WTC11 (cell line): ENCODE results near the gene WSCD1. TPM values are rescaled to one million over a fixed set of nuclear protein-coding genes. Genes with fewer than 3 reads are reported as not detected.

Experiments
- ATAC-seq: fragments of 200-7000 bp; cut with Tn5 transposase; 2 replicates; pipeline ENCODE4 v1.10.0; 2021; ENCODE audit warnings: mild to moderate bottlenecking, moderate library complexity
- CTCF ChIA-PET: fragments of 300-600 bp; sonication (Branson Sonifier 250); formaldehyde crosslinking; loops from one replicate; lab custom pipeline; 2021; ENCODE audit warnings: antibody characterized with exemption; lab: Charles Lee
- POLR2A ChIA-PET: fragments of 350-600 bp; sonication (Branson Sonifier 250); formaldehyde crosslinking; loops from one replicate; lab custom pipeline; 2021; ENCODE audit warnings: antibody characterized with exemption; lab: Charles Lee
- DNase-seq: peaks from one replicate; pipeline ENCODE4 v3.0.0; 2021; ENCODE audit warnings: low spot score
- H3K27ac Mint-ChIP-seq: 2 replicates; pipeline ENCODE4 v1.8.0; 2021; ENCODE audit warnings: mixed read lengths
- H3K27me3 Mint-ChIP-seq: 2 replicates; pipeline ENCODE4 v1.8.0; 2021; ENCODE audit warnings: low read depth, mild to moderate bottlenecking, moderate library complexity, mixed read lengths
- H3K36me3 Mint-ChIP-seq: 2 replicates; pipeline ENCODE4 v1.8.0; 2021; ENCODE audit warnings: mixed read lengths
- H3K4me1 Mint-ChIP-seq: 2 replicates; pipeline ENCODE4 v1.8.0; 2022; ENCODE audit warnings: mixed read lengths
- H3K4me3 Mint-ChIP-seq: 2 replicates; pipeline ENCODE4 v1.8.0; 2021; ENCODE audit warnings: mild to moderate bottlenecking, moderate library complexity, mixed read lengths
- H3K9me3 Mint-ChIP-seq: 2 replicates; pipeline ENCODE4 v1.8.0; 2021; ENCODE audit warnings: mixed read lengths
- ATF6 ChIP-seq: sonication (generic); formaldehyde crosslinking; IDR thresholded peaks from 2 replicates; pipeline ENCODE4 v1.8.1; 2023; ENCODE audit warnings: mild to moderate bottlenecking, missing genetic modification reagents
- CBFB ChIP-seq: sonication (generic); formaldehyde crosslinking; IDR thresholded peaks from 2 replicates; pipeline ENCODE4 v1.8.1; 2022; ENCODE audit warnings: mild to moderate bottlenecking, low read depth, missing genetic modification reagents
- KAT7 ChIP-seq: sonication (generic); formaldehyde crosslinking; IDR thresholded peaks from 2 replicates; pipeline ENCODE4 v1.8.1; 2023; ENCODE audit warnings: missing genetic modification reagents, mild to moderate bottlenecking, borderline replicate concordance
- PRDM15 ChIP-seq: sonication (generic); formaldehyde crosslinking; IDR thresholded peaks from 2 replicates; pipeline ENCODE4 v1.8.0; 2022; ENCODE audit warnings: missing genetic modification reagents
- TEAD1 ChIP-seq: sonication (generic); formaldehyde crosslinking; IDR thresholded peaks from 2 replicates; pipeline ENCODE4 v1.8.0; 2022; ENCODE audit warnings: mild to moderate bottlenecking, missing genetic modification reagents
- TEAD4 ChIP-seq: sonication (generic); formaldehyde crosslinking; IDR thresholded peaks from 2 replicates; pipeline ENCODE4 v1.8.0; 2022; ENCODE audit warnings: mild to moderate bottlenecking, missing genetic modification reagents
- USF1 ChIP-seq: sonication (generic); formaldehyde crosslinking; IDR thresholded peaks from 2 replicates; pipeline ENCODE4 v1.8.0; 2022; ENCODE audit warnings: mild to moderate bottlenecking, missing genetic modification reagents
- ZBTB43 ChIP-seq: sonication (generic); formaldehyde crosslinking; IDR thresholded peaks from 2 replicates; pipeline ENCODE4 v1.8.1; 2023; ENCODE audit warnings: mild to moderate bottlenecking, missing genetic modification reagents
- ZNF263 ChIP-seq: sonication (generic); formaldehyde crosslinking; IDR thresholded peaks from 2 replicates; pipeline ENCODE4 v1.8.1; 2022; ENCODE audit warnings: low read depth, mild to moderate bottlenecking, moderate library complexity, missing genetic modification reagents
- ZSCAN18 ChIP-seq: fragments of 250-450 bp; sonication (Bioruptor Pico); IDR thresholded peaks from 2 replicates; pipeline ENCODE4 v2.1.2; 2022; ENCODE audit warnings: mild to moderate bottlenecking, moderate library complexity
- total RNA-seq: library from RNA; stranded (reverse); gene quantifications from 3 replicates; pipeline ENCODE4 v1.2.3, GENCODE V29; 2021
- TF ChIP-seq, protein P1 (sequence below): fragments of 250-450 bp; sonication (Bioruptor Pico); IDR thresholded peaks from 2 replicates; pipeline ENCODE4 v1.9.0; 2021; ENCODE audit warnings: mild to moderate bottlenecking, borderline replicate concordance
- TF ChIP-seq, protein P2 (sequence below): sonication (generic); formaldehyde crosslinking; IDR thresholded peaks from 2 replicates; pipeline ENCODE4 v1.8.1; 2023; ENCODE audit warnings: mild to moderate bottlenecking, missing genetic modification reagents, borderline replicate concordance
- TF ChIP-seq, protein P3 (sequence below): sonication (generic); formaldehyde crosslinking; conservative IDR thresholded peaks from 2 replicates; pipeline ENCODE4 v1.8.1; 2022; ENCODE audit warnings: mild to moderate bottlenecking, missing genetic modification reagents
- TF ChIP-seq, protein P4 (sequence below): fragments of 250-450 bp; sonication (Bioruptor Pico); IDR thresholded peaks from 2 replicates; pipeline ENCODE4 v1.9.0; 2021; ENCODE audit warnings: moderate library complexity, mild to moderate bottlenecking, inconsistent platforms, borderline replicate concordance

Gene WSCD1
- total RNA-seq, 1 experiment from 2014 or later, result 57.5 TPM

GRCh38 chr17:6105649-6106007 lies 35.4 kb downstream of the WSCD1 start (continued):
- TF ChIP-seq, protein P1, sequence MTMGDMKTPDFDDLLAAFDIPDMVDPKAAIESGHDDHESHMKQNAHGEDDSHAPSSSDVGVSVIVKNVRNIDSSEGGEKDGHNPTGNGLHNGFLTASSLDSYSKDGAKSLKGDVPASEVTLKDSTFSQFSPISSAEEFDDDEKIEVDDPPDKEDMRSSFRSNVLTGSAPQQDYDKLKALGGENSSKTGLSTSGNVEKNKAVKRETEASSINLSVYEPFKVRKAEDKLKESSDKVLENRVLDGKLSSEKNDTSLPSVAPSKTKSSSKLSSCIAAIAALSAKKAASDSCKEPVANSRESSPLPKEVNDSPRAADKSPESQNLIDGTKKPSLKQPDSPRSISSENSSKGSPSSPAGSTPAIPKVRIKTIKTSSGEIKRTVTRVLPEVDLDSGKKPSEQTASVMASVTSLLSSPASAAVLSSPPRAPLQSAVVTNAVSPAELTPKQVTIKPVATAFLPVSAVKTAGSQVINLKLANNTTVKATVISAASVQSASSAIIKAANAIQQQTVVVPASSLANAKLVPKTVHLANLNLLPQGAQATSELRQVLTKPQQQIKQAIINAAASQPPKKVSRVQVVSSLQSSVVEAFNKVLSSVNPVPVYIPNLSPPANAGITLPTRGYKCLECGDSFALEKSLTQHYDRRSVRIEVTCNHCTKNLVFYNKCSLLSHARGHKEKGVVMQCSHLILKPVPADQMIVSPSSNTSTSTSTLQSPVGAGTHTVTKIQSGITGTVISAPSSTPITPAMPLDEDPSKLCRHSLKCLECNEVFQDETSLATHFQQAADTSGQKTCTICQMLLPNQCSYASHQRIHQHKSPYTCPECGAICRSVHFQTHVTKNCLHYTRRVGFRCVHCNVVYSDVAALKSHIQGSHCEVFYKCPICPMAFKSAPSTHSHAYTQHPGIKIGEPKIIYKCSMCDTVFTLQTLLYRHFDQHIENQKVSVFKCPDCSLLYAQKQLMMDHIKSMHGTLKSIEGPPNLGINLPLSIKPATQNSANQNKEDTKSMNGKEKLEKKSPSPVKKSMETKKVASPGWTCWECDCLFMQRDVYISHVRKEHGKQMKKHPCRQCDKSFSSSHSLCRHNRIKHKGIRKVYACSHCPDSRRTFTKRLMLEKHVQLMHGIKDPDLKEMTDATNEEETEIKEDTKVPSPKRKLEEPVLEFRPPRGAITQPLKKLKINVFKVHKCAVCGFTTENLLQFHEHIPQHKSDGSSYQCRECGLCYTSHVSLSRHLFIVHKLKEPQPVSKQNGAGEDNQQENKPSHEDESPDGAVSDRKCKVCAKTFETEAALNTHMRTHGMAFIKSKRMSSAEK (CRISPR knock-in tag), result no peak
- TF ChIP-seq, protein P2, sequence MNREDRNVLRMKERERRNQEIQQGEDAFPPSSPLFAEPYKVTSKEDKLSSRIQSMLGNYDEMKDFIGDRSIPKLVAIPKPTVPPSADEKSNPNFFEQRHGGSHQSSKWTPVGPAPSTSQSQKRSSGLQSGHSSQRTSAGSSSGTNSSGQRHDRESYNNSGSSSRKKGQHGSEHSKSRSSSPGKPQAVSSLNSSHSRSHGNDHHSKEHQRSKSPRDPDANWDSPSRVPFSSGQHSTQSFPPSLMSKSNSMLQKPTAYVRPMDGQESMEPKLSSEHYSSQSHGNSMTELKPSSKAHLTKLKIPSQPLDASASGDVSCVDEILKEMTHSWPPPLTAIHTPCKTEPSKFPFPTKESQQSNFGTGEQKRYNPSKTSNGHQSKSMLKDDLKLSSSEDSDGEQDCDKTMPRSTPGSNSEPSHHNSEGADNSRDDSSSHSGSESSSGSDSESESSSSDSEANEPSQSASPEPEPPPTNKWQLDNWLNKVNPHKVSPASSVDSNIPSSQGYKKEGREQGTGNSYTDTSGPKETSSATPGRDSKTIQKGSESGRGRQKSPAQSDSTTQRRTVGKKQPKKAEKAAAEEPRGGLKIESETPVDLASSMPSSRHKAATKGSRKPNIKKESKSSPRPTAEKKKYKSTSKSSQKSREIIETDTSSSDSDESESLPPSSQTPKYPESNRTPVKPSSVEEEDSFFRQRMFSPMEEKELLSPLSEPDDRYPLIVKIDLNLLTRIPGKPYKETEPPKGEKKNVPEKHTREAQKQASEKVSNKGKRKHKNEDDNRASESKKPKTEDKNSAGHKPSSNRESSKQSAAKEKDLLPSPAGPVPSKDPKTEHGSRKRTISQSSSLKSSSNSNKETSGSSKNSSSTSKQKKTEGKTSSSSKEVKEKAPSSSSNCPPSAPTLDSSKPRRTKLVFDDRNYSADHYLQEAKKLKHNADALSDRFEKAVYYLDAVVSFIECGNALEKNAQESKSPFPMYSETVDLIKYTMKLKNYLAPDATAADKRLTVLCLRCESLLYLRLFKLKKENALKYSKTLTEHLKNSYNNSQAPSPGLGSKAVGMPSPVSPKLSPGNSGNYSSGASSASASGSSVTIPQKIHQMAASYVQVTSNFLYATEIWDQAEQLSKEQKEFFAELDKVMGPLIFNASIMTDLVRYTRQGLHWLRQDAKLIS (CRISPR knock-in tag), result no peak

- Mint-ChIP-seq H3K4me1 (peaks cover 21% of the 10 kb centered on the region), H3K4me3 (no peak overlapping the region), H3K27ac (no peak overlapping the region), H3K36me3 (peaks cover 58% of the 10 kb centered on the region), H3K27me3 (no peaks in the 10 kb centered on the region), H3K9me3 (peaks cover 10% of the 10 kb centered on the region)
- CTCF ChIA-PET, result no interaction called here
- DNase-seq, result no peak
- no peak for ATAC-seq
- POLR2A ChIA-PET, result no interaction called here
- TF ChIP-seq ZNF263 (CRISPR knock-in tag), result no peak
- TF ChIP-seq ATF6 (CRISPR knock-in tag), result no peak
- no peak for TF ChIP-seq PRDM15
- TF ChIP-seq, protein P3, sequence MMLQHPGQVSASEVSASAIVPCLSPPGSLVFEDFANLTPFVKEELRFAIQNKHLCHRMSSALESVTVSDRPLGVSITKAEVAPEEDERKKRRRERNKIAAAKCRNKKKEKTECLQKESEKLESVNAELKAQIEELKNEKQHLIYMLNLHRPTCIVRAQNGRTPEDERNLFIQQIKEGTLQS (CRISPR knock-in tag), result no peak
- no peak for TF ChIP-seq TEAD1 (CRISPR knock-in tag)
- TF ChIP-seq CBFB (CRISPR knock-in tag), result no peak
- TF ChIP-seq TEAD4 (CRISPR knock-in tag), result no peak
- no peak for TF ChIP-seq ZBTB43 (CRISPR knock-in tag)
- TF ChIP-seq KAT7 (CRISPR knock-in tag), result no peak
- TF ChIP-seq, protein P4, sequence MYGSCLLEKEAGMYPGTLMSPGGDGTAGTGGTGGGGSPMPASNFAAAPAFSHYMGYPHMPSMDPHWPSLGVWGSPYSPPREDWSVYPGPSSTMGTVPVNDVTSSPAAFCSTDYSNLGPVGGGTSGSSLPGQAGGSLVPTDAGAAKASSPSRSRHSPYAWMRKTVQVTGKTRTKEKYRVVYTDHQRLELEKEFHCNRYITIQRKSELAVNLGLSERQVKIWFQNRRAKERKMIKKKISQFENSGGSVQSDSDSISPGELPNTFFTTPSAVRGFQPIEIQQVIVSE, result no peak
- TF ChIP-seq USF1 (CRISPR knock-in tag), result no peak
- TF ChIP-seq ZSCAN18, result no peak
Measured at GRCh38 chr17:6106212-6106611, 36.0 kb downstream of the WSCD1 start.
